ELR (cell line): Measurements from ENCODE around the gene HS3ST6.
"Not testable (repeated sequence)": the region's sequence is repeated elsewhere in the genome, so short reads cannot be mapped to it uniquely, and the experiment has no call there.

Experiments
- DNase-seq: peaks from one replicate; pipeline ENCODE4 v3.0.0-alpha.2; 2015; ENCODE audit warnings: low read depth

Gene HS3ST6

GRCh38 chr16:1926271-1926670 lies 8.1 kb upstream of the HS3ST6 start:
- DNase-seq: no peak

DNA sequence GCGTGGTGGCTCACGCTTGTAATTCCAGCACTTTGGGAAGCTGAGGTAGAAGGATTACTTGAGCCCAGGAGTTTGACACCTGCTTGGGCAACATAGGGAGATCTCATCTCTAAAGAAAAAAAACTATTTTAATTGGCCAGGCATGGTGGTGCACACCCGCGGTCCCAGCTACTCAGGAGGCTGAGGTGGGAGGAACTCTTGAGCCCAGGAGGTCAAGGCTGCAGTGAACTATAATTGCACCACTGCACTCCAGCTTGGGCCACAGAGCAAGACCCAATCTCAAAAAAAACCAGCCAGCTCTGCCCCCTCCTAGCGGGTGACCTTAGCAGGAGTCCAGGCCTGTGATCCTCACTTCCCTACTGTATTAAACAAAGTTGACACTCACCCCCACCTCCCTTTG lies 5.9 kb upstream of the HS3ST6 start:
- no peak for DNase-seq

- peak; percentile 63 for DNase-seq
These were observed 5.3 kb upstream of the HS3ST6 start for GRCh38 chr16:1923299-1924034.

GRCh38 chr16:1922357-1922756 lies 4.1 kb upstream of the HS3ST6 start:
- DNase-seq: no peak

DNA sequence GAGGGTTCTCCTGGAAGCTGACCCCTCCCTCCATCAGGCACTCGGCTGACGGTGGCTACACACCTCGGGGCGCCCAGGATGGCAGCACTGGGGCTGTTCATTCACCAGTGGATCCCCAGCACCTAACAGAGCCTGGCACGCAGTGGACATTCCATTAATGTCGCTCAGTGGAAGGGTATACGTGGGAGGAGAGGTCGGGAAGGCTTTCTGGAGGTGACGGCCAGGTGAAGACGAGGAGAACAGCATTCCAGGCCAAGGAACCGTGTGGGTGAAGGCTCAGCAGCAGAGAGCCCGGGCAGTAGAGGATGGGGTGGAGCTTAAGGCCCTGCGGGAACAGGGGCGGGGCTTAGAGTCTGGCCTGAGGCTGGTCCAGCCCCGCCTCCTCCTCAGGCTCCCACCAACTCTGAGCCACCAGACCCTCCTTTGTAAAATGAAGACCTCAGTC lies 2.5 kb upstream of the HS3ST6 start:
- peak; percentile 24 for DNase-seq

DNA sequence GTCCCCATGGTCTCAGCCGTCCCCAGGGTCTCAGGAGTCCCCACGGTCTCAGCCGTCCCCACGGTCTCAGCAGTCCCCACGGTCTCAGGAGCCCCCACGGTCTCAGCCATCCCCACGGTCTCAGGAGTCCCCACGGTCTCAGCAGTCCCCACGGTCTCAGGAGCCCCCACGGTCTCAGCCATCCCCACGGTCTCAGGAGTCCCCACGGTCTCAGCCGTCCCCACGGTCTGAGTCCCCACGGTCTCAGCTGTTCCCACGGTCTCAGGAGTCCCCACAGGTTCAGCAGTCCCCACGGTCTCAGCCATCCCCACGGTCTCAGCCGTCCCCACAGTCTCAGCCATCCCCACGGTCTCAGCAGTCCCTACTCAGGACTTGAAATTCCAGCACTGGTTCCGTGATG lies 1.9 kb upstream of the HS3ST6 start:
- not testable (repeated sequence) for DNase-seq

DNA sequence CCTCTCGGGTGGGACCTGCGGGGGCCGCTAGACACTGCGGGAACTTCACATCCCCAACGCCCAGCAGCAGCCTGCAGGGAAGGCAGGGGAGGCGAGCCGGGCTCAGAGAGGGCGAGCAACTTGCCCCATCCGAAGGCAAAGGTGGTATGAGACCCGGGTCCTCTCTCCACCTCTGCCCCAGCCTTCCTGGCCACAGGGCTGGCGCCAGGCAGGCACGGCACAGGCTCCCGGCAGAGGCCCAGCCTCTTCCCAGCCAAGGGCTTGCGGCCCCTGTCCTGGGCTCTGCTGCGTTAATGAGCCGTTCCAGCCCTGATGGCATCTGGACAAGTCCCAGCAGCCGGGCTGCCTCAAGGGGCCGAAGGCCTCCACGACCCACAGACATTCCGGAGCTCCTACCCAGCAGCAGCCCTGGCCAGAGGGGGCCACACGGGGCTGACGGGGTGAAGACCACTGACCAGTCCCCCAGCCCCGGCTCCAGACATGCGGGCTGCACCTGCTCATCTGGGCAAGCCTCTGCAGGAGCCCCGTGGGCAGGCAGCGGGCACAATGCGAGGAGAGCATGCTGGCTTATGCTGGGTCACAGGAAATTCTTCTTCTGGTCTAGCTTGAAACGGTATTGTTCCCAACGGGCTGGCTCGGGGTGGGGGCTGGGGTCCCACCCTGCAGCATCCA lies 1.2 kb upstream of the HS3ST6 start:
- DNase-seq: no peak

DNA sequence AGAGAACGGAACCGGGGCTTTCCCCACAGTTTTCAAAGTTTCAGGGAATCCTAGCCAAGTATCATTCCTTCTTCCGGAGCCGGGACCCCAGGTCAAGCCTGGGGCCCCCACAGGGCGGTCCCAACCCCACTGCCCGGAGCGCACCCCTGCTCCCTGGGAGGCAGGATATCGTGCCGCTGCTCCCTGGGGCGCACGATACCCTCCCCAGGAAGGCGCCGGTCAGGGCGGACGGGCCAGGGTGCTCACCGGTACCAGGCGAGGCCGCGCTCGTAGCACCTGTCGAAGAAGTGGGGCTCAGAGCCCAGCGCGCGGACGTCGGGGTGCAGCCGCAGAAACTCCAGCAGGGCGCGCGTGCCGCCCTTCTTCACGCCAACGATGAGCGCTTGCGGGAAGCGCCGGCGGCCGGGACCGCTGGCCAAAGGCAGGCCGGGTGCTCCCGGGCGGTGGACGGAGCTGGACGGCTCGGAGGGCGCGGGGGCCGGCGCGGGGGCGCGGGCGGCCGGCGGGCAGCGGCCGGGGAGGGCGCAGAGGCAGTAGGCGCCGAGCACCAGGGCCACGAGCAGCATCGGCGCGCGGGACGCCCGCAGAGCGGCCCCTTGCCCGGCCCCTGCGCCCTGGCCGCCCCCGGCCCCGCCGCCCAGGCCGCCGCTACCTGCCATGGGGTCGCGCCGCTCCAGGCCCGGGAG lies 407 bp downstream of the HS3ST6 start:
- DNase-seq: no peak

DNA sequence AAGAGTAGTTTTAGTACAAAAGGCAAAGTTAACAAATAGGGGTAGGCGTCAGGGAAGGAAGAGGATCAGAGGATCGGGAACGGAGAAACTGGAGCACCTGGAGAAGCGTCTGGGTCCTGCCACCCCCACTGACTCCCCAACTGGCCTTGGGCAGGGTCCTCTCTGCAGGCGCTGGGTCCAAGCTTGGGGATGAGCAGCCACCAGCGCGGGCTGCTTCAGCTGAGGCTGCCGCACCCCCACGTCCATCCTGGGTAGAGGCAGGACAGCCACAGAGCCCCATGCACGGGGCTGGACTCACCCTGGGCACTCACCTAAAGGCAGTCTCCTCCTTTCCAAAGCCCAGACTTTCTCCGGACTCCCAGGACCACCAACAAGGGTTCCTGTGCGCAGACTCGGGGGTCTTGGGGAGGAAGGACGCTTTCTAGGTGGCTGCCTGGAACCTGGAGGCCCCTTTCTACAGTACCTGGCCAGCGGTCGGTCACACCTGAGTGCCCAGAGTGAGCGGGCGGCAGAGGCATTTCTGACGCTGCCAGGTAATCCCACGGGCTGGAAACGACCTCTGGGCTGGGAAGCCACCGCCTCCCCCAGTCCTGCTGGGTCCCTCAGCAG lies 1.1 kb downstream of the HS3ST6 start:
- no peak for DNase-seq

- DNase-seq: no peak
These were observed 1.6 kb downstream of the HS3ST6 start for GRCh38 chr16:1916640-1916990.

DNA sequence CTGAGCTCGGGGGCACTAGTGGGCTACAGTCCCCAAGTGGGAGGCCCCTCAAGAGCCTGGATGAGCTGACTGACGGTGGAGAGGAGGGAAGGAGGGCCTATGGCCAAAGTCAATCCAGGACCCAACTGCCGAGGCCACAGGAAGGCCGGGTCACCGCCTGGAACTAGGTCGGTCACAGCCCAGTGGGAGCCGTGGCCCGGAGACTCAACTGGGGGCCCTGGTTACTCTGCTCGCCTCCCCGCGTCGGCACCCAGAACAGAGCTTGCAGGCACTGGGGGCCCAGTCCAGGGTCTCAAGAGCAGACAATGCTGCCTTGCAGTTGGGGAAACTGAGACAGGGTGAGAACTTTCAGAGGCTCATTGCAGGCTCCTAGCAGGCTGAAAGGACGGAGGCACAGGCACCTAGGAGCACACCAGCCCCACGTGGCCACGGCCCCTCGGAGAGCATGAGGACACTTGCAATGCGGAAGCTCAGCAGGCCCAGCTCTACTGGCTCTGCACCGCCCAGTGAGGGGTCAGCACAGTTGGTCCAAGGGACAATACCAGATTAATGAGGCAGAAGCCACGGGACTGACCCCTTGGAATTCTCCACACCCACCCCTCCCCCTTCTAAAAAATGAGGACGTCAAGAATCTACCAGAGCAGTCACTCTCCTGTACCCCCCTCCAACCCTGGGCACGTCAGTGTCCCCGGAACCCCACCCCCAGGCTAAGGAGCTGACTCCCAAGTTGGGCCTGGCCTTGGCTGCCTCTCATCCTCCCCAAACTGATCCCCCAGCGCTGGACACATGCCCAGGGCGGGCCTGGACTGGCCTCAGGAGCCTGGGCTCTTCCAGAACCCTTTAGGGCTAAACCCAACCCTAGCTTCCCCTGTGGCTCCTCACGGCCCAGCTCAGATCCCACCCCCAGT lies 2.2 kb downstream of the HS3ST6 start:
- DNase-seq: no peak

- DNase-seq: no peak
These were observed 3.2 kb downstream of the HS3ST6 start for GRCh38 chr16:1914988-1915387.

DNA sequence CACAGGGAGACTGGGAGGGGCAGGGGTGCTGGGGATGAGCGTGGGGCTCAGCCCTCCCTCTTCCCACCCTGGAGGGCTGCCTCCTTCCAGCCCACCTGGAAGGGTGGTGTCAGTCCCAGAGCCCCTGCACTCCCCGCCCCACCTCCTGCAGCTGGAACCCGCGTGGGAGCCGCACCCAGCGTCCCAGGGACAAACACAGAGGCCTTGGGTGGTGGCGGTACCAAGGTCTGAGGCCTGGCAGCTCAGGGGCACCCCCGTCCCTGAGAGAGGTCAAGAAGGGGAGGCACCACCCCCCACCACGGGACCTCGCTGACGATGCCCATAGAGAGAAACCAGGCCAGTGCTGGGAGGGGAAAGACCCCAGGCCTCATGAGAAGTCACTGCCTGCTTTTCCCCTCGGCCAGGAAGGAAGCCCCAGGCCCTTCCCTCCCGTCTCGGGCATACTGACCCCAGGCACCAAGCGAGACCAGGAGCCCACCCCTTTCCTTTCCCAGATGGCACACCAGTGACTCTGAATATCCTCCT lies 4.1 kb downstream of the HS3ST6 start:
- DNase-seq: no peak

- DNase-seq: no peak
These were observed 4.7 kb downstream of the HS3ST6 start for GRCh38 chr16:1913327-1914083.

DNA sequence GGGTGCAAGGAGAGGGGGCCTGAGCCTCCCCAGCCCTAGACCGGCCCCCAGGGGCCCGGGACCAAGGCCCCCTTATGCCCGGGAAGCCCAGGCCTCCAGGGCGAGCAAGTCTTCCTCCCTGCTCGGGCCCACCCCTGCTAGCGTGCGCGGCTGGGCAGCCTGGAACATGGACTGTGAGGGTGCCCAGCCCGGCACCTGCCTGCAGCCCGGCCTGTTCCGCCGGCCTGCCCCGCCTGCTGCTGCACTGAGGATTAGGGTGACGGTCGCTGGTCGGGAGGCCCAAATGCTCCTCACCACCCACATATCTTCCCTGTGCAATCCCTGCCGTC lies 6.0 kb downstream of the HS3ST6 start:
- no peak for DNase-seq

DNA sequence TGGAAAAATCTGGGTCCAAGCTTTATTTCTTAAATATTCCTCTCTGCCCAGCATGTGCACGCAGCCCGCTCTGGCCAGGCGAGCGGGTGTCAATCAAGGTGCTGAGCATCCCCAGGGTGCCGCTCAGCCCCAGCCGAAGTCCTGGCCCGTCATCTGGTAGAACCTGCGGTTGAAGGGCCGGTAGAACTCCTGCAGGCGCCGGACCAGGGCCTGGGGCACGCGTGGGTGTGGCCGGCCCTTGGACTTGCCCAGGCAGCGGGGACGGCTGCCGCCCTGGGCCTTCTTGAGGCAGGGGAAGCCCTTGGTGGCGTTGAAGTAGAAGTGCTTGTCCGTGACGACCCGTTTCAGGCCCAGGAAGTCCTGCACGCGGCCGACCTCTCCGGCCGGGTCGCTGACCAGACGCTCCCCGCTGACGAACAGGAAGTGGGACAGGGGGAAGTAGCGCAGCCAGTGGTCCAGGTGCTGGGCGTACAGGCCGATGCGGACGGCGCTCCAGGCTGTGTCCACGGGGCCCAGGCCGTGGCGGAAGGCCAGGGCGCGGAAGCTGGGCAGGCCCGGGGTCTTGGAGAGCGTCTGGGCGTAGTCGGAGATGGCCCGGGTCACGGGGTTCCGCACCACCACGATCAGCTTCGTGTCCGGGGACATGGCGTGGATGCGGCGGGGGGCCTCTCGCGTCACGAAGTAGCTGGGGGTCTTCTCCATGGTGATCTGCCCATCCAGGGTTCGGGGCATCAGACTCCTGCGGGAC lies 6.6 kb downstream of the HS3ST6 start:
- DNase-seq: no peak

- no peak for DNase-seq
These were observed 8.5 kb downstream of the HS3ST6 start for GRCh38 chr16:1909561-1910231.

GRCh38 chr16:1908983-1909382 lies 9.2 kb downstream of the HS3ST6 start:
- DNase-seq: no peak

GRCh38 chr16:1908184-1908583 lies 10.0 kb downstream of the HS3ST6 start:
- DNase-seq: no peak
